WERI-Rb-1 (cell line): ENCODE results near the gene HSH2D.

ENCODE experiments used
- DNase-seq: peaks from one replicate; pipeline ENCODE4 v3.0.0-alpha.2; 2020
- H3K27ac ChIP-seq: fragments of 250-450 bp; sonication (Bioruptor Pico); 2 replicates; pipeline ENCODE4 v1.5.1; 2020; ENCODE audit warnings: mild to moderate bottlenecking, moderate library complexity
- H3K27me3 ChIP-seq: fragments of 250-450 bp; sonication (Bioruptor Pico); 2 replicates; pipeline ENCODE4 v1.5.1; 2021; ENCODE audit warnings: mild to moderate bottlenecking, low read depth, moderate library complexity; ENCODE audit not compliant: insufficient read depth, severe bottlenecking
- H3K36me3 ChIP-seq: fragments of 250-450 bp; sonication (Bioruptor Pico); 2 replicates; pipeline ENCODE4 v1.5.1; 2020; ENCODE audit warnings: mild to moderate bottlenecking, moderate library complexity
- H3K4me3 ChIP-seq: 2 replicates; pipeline ENCODE4 v1.5.1; 2011; ENCODE audit warnings: low read depth, mild to moderate bottlenecking, control low read depth, low read length
- H3K9me3 ChIP-seq: fragments of 250-450 bp; sonication (Bioruptor Pico); 2 replicates; pipeline ENCODE4 v1.5.1; 2021; ENCODE audit warnings: mild to moderate bottlenecking, moderate library complexity; ENCODE audit not compliant: severe bottlenecking
- TF ChIP-seq, protein P1 (sequence below): IDR thresholded peaks from 2 replicates; pipeline ENCODE4 v1.5.1; 2011; ENCODE audit warnings: low read depth, mild to moderate bottlenecking, control low read depth, inconsistent platforms, low read length

The HSH2D gene

DNA sequence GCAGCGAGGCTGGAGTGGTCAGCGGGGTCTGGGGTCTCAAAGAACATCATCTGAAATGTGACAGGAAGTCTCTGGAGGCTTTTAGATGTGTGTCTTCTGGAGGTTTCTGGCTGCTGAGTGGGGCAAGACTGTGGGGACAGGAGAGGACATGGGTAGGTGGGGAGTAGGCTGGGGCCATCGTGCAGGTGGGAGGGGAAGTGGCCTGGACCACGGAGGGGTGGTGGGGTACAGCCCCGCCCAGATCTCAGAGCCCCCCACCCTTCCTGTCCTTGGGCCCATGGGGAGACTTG lies 60.5 kb downstream of the HSH2D start:
- Histone ChIP-seq H3K9me3 (no peaks in the 10 kb centered on the region), H3K27ac (no peak overlapping the region), H3K36me3 (peaks cover 30% of the 10 kb centered on the region), H3K27me3 (no peaks in the 10 kb centered on the region), H3K4me3 (no peak overlapping the region)
- DNase-seq, result no peak
- TF ChIP-seq, protein P1, sequence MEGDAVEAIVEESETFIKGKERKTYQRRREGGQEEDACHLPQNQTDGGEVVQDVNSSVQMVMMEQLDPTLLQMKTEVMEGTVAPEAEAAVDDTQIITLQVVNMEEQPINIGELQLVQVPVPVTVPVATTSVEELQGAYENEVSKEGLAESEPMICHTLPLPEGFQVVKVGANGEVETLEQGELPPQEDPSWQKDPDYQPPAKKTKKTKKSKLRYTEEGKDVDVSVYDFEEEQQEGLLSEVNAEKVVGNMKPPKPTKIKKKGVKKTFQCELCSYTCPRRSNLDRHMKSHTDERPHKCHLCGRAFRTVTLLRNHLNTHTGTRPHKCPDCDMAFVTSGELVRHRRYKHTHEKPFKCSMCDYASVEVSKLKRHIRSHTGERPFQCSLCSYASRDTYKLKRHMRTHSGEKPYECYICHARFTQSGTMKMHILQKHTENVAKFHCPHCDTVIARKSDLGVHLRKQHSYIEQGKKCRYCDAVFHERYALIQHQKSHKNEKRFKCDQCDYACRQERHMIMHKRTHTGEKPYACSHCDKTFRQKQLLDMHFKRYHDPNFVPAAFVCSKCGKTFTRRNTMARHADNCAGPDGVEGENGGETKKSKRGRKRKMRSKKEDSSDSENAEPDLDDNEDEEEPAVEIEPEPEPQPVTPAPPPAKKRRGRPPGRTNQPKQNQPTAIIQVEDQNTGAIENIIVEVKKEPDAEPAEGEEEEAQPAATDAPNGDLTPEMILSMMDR, result no peak

DNA sequence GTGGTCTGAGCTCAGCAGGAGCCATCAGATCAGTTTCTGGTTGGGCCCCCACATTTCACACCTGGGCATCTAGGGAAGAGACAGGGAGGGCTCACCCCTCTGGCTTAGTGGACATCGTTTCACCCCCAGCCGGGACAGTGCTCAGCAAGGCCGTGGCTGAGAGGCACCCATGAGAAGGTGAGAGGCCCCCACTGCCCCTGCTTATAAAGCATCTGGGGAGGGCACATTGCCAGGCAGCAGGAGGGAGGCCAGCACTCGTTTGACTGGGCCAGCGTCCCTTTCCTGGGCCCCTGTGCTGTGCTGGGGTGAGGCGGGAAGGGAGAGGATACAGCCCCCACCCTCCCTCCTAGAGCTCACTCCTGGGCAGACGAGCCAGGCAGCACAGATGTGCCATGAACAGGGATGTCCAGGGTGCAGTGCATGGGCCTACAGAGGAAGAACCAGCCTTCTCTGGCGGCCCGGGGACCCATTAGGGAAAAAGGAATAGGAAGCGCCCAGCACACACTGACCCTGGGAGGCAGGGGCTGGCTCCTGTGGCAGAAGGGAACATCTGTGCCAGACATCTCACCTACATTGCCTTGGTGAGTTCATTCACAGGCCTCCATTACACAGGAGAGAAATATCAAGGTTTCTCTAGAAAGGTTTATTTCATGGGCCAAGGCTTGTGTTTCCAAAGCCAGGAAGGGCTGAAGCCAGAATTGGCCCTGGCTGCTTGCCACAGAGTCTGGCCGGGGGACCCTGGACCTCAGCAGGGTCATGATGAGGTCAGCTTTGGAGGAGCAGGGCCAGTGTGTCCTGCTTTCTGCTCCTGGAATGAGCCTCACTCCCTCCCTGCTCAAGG lies 61.9 kb downstream of the HSH2D start:
- peaks cover 29% of the 10 kb centered on the region for H3K36me3 ChIP-seq
- TF ChIP-seq, protein P1, result no peak
- no peaks in the 10 kb centered on the region for H3K27me3 ChIP-seq
- H3K9me3 ChIP-seq, result no peaks in the 10 kb centered on the region
- no peak overlapping the region for H3K4me3 ChIP-seq
- no peak overlapping the region for H3K27ac ChIP-seq
- DNase-seq, result no peak

DNA sequence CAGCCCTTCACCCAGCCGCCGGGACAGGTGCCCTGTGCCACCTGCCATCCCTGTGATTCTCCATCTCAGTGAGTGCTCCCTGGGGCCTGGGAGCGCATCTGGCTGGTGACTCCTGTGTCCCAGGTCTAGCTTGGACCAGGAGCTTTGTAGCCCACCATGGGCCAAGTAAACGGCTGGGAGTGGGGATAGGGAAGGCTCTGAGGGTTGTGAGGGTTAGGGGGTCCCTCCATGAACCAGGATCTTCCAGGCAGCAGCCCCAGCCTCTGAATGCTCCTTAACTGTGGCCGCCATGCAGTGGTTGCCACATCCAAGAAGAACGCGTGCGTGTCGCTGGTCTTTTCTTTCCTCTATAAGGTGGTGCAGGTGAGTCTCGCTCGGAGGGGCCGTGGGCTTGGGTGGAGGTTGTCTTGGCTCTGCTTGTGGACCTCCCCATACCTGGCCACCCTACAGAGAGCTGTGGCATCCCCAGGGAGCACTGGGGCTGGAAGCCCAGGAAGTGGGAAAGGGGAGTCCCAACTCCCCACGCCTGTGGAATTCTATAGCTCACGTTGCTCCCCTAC lies 62.6 kb downstream of the HSH2D start:
- TF ChIP-seq, protein P1, result no peak
- no peak overlapping the region for H3K4me3 ChIP-seq
- H3K36me3 ChIP-seq, result peaks cover 29% of the 10 kb centered on the region
- H3K27ac ChIP-seq, result no peak overlapping the region
- DNase-seq, result no peak
- no peaks in the 10 kb centered on the region for H3K9me3 ChIP-seq
- H3K27me3 ChIP-seq, result no peaks in the 10 kb centered on the region

DNA sequence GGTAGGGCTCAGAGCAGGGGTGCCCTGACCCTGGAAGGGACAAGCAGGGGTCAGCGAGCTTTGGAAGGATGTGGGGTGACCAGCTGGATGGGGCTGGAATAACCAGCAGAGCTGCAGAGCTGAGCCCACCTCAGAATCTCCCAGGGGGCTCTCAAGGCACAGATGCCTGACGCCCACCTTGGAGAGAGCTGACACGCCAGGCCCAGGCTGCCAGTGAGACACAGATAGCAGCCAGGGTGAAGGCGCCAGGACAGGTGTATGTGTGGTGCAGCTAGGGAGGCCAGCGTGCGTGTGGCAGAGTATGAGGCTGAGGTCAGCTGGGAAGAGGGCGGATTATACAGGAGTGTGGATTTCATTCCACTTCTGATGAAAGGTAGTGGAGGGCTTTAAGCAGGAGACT lies 63.2 kb downstream of the HSH2D start:
- H3K27ac ChIP-seq, result no peak overlapping the region
- TF ChIP-seq, protein P1, result no peak
- H3K27me3 ChIP-seq, result no peaks in the 10 kb centered on the region
- peaks cover 33% of the 10 kb centered on the region for H3K36me3 ChIP-seq
- no peaks in the 10 kb centered on the region for H3K9me3 ChIP-seq
- H3K4me3 ChIP-seq, result no peak overlapping the region
- no peak for DNase-seq

DNA sequence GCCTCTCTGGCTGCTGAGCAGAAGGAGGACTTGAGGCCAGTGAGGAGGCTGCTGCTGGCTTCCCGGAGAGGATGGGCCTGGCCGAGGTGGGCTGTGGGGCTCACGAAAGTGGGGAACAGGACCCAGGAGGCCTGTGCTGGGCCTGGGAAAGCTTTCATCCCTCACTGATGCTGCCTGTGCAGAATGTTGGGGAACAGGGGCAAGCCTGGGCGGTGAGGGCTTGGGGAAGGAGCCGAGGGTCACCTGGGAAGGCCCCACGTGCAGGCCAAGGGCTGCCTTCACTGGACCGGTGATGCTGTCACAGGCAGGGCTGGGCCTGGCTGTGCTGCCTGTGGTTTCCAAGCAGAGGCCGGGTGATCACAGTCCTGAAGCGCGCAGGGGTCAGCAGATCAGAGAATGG lies 63.6 kb downstream of the HSH2D start:
- Histone ChIP-seq H3K9me3 (no peaks in the 10 kb centered on the region), H3K36me3 (peaks cover 37% of the 10 kb centered on the region), H3K27ac (no peak overlapping the region), H3K4me3 (no peak overlapping the region), H3K27me3 (no peaks in the 10 kb centered on the region)
- DNase-seq, result no peak
- TF ChIP-seq, protein P1, result no peak
